ENCODE measurements around the gene IGF1.

The IGF1 gene

DNA sequence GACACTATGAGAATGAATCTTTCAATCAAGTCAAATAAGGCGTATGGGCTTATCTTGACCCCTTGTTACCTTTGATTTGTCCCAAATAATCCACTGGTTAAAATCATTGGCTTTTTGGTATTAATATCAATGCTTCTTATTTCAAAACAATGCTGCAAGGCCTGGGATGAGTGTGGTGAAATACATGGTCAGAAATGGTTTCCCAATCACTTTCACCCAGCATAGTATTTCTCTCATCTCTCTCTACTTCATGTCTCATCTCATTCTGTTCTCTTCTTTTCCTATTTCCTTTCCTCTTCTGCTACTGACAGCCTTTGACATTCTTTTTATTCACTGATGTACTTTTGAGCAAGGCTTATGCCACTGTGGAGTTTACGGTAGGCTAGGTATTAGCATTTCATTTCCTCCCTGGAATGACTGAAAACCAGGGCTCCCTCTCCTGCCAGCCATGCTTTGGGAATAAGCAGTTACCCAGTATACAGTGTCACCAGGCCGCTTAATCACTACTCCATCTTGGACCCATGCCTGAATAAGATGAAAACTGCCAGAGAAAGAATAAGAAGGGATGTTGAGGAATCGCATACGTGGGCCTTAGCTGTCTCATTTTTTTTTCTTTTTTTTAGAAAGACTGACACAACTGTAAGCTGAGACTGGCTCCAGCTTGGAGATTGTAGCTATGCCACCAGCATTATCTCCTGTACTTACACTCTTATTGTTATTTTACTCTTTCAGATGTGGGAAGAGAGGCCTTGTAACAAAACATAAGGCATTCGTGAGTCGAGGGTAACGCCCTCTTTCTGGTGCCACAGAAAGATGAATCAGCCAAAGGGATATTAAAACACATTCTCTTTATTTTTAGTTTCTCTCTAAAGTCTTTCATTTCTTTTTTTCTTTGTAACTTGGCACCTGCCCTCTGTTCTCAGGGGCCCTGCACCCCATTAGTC, 53.5 kb downstream of the IGF1 start:
- DNase-seq (ENCODE audit: low read depth), result no peak

DNA sequence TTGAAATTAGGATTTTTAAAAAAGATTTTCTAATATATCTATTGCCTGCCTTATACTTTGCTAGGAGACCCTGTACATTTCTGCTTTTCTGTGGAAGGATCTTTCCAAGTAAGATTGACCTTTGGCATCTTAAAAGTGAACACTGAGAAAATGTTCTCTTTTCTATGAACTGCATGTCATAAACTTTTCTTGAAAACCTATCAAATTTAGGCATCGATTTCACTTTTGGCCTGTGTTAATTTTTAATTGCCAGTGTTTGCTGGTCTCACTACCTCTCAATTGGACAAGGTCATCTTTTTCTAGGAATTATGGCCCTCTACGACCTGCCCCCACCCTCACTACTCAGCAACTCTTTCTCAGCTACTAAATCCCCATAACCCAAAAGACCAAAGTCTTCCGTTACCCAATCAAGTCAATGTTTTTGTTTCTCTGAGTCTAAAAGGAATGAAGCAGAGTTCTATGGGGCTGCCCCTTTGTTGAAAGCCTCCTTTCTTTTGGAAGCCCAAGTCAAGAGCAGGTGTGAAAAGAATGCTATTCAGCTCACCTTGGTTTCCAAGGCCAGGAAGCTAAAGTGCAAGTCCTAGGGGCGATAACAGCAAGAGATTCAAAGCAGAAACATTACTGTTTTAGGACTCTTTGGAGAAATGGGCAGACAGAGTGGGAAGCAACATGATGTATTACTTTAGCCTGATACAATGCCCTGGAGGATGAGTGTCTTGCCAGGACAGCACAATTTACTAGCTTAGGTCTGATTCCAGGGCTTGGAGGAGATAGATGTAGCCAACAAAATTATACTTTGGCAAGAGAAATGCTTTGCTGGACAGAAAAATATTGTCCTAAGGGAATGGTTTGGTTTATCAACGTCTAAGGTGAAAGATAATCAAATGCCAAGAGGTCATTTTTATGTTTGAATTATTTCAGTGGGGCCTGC, 55.0 kb downstream of the IGF1 start:
- DNase-seq (ENCODE audit: low read depth), result no peak

DNA sequence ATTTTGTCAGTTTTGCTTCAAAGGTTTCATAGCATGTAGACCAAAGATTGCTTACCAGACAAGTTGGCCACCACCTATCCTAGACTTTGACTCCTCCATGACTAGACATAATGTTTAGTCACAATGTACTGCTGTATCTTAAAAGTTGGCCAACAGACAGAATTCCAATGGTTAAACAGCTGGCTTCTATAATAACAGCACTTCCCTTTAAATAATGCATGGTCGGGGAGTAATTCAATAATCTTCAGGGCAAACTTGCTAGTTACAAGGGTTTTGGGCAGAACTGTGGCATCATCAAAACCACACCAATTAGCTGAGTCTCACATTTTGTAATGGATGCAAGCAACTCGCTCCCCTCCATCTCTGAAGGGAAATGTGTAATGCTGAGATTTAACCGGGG, 56.9 kb downstream of the IGF1 start:
- no peak for DNase-seq (ENCODE audit: low read depth)

DNA sequence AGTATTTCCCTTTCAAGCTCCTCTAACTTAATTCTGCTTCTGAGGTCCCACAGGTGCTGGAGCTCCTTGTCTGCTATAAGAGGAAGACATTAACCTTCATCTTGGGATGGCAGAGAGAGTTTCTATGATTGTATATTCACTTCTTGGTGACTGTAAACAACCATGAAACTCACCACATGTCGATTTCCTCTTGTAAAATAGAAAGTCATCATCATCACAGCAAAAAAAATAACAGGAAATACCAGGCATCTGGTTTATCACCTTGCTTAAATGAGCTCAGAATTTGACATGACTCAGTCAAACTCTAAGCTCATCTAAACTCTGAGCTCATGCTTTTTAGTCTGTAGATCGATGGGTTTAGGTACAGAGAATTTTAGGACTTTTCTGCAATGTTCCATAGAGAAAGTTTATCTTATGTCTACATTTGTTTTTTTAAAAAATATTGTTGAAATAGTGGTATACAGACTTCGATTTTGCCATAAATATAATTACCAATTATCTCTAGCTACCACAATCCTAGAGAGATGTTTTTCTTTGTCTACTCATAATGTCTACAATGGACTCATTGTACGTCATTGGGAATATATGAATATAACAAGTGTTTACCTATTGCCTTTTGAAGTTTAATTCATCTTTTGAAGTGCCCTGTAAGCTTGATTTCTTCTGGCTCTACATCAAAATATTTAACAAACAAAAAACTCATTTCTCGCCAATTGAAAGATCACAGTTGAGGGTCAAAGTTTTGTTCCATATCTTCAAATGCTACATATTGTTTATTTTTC, 58.4 kb downstream of the IGF1 start:
- no peak for DNase-seq (ENCODE audit: low read depth)

DNA sequence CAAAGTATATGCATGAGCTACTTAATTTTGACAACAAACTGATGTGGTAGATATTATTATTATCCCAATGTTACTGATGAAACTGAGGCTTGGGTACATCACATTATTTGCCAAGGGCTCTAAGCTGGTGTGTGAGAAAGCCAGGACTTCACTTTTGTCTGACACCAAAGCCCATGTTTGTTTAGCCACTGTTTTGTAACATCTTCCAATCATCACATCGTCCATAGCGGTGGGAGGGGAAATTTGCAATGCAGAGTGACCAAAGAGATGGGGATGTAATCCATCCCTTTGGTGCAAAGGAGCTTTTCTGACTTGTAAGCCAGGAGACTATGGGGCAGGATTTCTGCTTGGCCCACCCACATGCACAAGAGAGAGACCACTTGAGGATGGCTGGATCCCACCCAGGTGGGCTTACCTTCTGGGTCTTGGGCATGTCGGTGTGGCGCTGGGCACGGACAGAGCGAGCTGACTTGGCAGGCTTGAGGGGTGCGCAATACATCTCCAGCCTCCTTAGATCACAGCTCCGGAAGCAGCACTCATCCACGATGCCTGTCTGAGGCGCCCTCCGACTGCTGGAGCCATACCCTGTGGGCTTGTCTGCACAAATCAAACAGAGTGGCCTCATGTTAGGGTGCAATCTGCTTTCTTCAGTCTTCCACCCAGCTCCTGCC, 61.1 kb downstream of the IGF1 start:
- no peak for DNase-seq (ENCODE audit: low read depth)

DNA sequence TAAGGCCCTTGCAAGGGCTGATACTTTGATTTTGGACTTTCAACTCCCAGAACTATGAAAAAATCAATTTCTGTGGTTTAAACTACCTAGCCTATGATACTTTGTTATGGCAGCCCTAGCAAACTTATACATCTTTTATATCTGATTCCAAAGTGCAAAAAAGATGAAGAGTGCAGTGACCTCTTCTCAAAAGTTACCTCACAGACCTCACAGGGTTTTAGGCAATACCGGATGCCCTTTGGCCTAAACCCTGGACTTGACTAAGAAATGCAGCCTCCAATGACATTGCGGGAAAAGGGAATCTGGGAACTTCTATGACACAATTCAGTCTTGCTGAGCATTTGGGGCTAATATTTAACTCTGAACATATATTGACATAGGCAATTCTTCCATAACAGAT, 63.3 kb downstream of the IGF1 start:
- DNase-seq (ENCODE audit: low read depth), result no peak

DNA sequence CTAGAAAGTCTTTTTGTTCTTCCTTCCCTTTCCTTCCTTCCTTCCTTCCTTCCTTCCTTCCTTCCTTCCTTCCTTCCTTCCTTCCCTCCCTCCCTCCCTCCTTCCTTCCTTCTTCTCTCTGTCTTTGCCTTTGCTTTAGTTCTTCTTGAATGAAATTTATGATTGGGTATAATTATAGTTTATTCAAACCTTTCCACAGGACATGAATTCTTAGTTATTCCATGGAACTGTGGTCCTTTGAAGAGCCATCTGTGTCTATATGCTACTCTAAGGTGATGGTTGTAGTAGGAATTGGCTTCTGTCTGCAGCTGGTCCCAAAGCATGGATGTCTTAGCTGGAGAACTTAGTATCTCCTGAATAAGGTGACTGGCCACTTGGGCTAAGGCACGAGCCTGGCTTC, 64.8 kb downstream of the IGF1 start:
- no peak for DNase-seq (ENCODE audit: low read depth)

DNA sequence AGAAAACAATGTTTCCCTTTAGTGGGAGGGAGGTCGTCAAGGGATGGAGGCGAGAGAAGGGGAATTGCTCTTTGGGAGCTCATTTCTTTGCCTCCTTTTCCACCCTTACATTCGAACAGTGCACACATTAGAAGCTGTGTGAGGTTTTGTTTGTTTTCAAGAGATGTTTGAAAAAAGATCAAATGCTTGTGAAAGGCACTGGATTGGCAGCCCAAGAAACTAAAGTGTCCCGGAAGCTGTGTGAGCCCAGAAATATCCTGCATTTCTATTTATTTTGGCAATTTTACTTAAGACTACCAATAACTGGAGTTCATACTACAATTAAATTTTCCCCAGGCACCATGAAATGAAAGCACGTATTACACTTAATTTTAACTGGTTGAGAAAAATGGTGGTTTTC, 67.0 kb downstream of the IGF1 start:
- DNase-seq (ENCODE audit: low read depth), result no peak

DNA sequence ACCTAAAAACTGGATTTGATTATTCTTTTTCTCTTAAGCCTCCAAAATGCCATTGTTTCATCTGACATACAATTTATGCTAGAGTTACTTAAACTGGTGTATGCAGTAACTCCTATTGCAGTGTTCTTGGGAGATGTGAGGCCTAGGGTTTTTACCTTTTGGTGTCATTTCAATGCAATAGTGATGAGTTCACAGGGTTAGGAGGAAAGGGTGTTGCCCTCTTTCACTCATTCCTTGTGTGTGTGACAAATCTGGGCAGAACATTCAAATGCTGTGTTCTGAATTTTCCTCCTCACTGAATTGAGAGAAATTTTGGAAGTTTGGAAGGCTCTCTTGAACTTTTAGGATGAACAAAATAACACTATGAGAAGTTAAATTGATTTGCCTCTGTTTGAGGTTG, 69.9 kb downstream of the IGF1 start:
- DNase-seq (ENCODE audit: low read depth), result no peak

DNA sequence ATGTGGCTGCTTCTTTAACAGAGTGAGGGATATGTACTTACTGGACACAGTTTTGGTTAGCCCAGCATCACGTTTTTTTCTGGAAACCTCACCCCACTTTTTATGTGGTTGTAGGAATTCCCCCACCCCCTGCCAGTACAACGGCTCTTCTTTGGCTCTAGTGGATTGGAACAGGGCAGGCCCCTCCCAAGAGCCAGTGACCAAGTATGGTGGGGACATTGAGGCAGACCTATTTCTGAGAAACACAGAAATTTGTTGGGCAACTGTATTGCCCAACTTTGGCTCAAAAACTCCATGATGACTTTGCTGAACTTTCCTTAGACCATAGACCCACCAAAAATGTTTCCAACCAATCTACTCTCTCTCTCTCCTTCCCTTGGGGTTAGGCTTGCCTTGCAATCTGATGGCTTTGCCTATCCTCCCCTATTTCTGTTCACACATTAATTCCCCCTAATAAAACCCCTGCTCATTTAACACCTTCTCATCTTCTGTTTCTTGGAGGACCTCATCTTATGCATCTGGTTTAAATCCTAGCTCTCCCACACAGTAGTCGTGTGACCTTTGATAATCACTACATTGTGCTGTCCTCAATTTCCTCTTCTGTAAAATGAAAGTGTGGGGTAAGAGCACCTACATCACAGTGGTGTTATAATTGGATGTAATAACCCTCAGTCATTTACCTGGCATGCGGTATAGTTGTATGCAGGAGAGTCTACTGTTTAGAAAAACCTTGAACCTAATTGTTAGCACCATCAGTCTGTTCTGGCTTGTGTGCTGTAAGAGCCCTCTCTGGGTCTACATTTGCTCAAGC, 71.7 kb downstream of the IGF1 start:
- no peak for DNase-seq (ENCODE audit: low read depth)

DNA sequence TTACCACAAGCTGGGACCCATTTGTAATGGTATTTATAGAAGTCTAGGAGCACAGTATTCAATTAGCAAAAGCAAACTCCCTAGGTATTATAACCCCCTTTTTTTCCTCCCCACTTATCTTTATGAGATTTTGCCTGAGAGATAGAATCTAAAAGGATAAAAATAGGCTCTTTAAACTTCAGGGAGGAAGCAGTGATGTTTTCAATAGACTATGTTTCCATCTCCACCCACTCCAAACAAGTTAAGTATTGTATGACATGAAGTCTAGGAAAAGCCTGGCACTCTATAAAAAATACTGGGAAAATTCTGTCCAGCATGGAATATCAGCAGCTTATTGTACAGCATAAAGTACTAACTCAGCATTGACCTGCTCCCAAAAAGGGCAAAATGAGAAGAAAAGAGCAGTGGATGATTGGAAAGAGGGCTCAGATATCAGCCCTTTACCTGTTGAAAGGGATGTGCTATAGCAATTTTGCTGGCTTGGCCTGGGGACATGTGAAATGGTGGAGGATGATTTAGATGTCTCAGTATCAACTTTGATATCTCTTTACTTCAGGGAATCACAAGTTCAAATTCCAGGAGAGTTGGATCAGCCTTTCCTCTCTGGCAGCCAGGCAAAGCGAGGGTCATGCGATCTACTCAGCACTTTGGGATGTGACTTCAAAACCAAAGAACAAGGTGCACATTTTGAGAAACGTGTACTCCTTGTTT, 72.4 kb downstream of the IGF1 start:
- DNase-seq (ENCODE audit: low read depth), result no peak

DNA sequence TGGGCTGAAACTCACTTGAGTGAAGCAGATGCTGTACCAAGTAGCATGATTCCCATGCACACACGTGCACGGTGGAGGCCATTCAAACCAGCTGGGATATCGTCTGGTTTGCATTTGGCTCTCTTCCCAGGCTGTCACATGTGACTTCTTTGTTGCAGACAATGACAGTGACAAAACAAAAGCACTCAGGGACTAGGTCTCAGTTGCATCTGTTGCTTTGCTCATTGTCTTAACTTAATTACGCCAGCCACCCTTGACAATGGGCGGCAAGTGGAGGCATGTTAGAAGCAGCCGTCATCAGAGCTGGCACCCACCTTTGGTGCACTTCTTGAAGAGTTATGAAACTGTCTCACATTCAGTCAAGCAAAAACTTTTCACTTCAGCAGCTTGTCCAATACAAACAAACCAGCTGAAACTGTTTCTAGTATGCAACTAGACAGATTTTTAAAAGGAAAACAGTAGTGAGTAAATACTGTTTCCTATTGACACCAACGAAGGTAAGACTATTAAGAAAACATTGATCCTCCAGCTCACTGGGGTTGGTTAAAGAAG, 74.3 kb downstream of the IGF1 start:
- DNase-seq (ENCODE audit: low read depth), result no peak

DNA sequence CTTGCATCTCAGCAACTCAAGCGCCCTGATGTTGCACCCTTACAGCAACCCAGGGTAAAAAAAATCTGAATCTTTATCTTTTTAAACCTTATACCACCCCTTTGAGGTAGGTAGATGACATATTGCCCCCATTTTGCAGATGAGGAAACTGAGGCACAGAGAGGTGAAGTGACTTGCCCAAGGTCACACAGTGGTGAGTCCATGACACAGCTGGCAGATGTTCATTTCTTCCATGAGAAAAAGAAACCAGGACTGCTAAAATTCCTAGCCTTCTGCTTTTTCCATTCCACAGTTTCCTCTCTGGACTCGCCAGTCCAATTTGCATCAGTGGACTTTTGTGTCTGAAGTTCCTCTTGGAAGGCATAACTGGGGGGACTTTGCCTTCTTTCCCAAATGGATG, 79.3 kb downstream of the IGF1 start:
- DNase-seq (ENCODE audit: low read depth), result no peak

DNA sequence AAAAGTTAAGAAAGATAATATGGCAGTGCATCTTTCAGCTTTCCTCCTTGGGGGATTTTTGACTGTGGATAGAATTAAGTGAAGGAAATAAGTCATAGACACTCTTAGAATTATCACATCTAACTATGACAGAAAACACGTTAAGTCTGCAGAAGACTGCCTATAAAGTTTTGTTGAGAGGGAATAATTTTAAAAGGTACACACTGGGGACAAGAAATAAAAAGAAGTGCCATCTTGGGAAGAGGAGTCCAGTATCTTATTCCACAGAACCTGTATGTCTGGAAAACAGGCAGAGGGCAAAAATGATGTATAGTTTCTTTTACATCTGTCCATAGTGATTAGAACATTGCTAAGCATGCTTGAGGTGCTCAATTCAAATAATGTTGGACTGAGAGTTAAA, 80.7 kb downstream of the IGF1 start:
- no peak for DNase-seq (ENCODE audit: low read depth)

DNA sequence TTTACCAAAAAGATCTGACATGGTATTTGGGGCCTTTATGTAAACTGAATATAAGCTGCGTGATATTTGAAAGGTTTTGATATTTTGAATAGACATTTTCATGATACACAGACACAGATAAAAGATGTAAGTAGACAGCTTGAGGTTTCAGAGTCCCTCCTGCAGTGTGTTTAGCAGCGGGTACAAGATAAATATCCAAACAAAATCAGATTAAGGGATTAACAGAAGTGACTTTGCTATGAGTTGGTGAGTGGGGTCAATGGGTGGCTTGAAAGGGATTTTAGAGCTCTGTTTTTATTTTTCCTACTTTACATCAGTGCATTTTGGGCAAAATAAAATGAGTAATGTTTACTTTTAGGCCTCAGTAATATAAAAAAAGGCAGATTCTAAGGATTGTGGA, 84.1 kb downstream of the IGF1 start:
- DNase-seq (ENCODE audit: low read depth), result no peak

DNA sequence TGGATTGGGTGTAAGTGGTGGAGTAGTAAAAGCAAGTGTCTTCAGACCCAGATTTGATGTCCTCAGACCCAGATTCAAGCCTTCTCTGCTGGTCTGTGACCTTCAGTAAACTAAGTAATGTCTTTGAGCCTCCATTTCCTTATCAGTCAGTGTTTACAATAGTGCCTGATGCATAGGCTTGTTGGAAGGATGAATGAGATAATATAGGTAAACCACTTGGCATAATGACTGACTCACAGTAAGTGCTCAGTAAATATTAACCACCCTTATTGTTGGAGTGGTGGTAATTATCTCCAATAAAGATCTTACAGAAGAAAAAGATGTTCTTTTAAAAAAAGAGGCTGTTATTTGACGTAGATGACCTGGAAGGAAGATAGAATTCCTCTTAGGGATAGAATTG, 86.2 kb downstream of the IGF1 start:
- no peak for DNase-seq (ENCODE audit: low read depth)

DNA sequence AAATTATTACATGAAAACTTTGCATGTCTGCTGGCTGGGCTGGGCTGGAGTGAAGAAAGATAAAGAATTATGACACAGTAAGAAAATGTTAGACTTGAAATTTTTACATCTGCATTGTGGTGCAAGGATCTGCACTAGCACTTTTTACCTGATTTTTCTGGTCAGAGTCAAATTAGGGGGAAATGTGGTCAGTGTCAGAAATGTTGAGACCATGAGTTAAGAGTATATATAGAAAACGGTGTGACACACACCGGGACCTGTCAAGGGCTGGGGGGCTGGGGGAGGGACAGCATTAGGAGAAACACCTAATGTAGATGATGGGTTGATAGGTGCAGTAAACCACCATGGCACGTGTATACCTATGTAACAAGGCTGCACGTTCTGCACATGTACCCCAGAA, 90.3 kb downstream of the IGF1 start:
- no peak for DNase-seq (ENCODE audit: low read depth)

DNA sequence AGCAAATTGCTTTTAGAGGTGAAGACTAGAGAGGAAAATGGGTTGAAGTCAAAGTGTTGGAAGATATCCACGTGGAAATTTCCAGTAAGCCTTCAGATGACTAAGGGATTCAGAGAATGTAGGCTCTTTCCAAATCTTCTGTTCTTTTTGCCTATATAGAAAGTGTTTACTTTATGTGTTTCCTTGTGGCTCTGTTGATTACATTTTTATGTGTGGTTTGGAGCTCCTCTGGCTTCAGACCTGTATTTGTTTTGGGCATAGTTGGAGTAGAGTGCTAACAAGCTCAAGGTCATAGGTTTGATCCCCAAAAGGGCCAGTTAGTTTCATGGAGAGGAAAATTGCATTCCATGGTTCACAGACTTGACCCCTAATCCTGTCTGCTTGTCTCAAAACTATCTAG, 91.9 kb downstream of the IGF1 start:
- DNase-seq (ENCODE audit: low read depth), result no peak

DNA sequence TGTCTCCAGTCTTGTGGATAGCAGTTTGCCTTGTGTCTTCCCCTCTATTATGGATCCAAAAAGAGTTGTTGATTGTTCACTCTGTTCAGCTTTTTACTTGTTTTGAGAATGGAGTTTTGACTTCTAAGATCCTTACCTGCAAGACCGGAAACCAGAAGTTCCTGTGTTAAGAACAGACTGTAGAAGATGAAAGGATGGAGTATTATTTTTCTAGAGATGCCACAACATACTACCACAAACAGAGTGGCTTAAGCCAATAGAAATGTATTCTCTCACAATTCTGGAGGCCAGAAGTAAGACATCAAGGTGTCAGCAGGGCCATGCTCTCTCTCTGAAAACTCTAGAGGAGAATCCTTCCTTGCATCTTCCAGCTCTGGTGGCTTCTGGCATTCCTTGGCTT, 95.0 kb downstream of the IGF1 start:
- no peak for DNase-seq (ENCODE audit: low read depth)

Data from stimulated activated CD8-positive, alpha-beta memory T cell treated with anti-CD3 and anti-CD28 coated beads, Interleukin-7, amount 100 ng/mL, for 24 hours (primary cell).